ENCODE results near the gene ASB16.
"Not testable (repeated sequence)": the region's sequence is repeated elsewhere in the genome, so short reads cannot be mapped to it uniquely, and the experiment has no call there.

The ASB16 gene, protein sequence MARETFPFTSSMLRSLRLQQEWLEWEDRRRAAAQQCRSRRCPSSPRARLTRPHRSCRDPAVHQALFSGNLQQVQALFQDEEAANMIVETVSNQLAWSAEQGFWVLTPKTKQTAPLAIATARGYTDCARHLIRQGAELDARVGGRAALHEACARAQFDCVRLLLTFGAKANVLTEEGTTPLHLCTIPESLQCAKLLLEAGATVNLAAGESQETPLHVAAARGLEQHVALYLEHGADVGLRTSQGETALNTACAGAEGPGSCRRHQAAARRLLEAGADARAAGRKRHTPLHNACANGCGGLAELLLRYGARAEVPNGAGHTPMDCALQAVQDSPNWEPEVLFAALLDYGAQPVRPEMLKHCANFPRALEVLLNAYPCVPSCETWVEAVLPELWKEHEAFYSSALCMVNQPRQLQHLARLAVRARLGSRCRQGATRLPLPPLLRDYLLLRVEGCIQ

DNA sequence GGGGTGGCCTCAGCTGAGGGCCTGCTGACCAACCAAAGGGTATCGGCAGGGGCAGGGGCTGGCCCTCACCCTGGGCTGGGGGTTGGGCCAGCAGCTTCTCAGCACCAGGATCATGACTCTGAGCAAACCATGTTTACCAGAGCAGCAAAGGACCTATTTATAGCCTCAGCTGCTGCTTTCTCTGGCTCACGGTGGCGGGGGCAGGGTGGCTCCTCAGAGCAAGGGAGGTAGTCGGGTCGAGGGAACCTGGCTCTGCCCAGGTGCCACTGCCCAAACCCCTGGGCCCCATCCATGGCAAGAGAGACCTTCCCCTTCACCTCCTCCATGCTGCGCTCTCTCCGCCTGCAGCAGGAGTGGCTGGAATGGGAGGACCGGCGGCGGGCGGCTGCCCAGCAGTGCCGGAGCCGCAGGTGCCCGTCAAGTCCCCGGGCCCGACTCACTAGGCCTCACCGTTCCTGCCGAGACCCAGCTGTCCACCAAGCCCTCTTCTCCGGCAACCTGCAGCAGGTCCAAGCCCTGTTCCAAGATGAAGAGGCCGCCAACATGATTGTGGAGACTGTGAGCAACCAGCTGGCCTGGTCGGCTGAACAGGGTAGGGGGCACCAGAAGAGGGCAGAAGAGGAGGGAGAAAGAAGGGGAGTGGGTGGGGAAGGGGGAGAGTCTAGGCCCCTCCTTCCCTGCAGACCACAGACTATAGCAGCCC lies at the start of gene ASB16:
TSS of gene ASB16 (plus strand) at position 206 of the 703 bp plus-strand sequence. CDS start at position 292, 86 bp downstream.
- no peak for DNase-seq

DNA sequence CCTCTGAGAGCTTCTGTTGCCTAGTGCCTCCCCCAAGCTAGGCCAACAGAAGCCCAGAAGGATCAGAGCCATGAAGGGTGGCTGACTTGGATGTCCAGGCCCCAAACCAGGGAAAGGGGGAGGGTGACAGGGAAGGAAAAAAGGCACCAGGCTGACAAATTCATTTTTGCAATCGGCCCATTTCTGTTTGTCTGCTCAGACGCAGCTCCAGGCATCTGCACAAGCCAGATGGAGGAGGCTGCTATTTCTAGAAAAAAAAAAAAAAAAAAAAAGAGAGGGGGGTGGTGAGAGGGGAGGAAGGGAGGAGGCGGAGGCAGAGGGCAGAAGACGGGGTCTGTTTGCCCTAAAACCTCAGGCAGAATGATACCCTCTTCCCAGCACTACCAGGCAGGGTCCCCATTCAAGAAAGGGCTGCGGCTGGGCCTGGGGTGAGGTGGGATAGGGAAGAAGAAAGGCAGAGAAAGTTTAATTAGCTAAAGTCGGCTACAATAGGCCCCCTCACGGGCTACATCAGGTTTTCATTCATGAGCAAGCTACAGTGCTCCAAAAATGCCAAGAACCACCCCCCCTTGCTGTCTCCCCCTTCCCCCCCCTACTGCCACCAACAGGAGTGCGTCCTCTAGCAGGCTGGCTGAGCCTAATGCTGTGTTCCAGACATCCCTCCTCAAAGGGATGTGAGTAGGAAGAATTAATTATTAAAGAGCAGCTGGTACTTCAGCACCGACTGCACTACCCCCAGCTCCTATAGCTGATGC lies 49.5 kb upstream of the ASB16 start:
- no peak for DNase-seq

DNA sequence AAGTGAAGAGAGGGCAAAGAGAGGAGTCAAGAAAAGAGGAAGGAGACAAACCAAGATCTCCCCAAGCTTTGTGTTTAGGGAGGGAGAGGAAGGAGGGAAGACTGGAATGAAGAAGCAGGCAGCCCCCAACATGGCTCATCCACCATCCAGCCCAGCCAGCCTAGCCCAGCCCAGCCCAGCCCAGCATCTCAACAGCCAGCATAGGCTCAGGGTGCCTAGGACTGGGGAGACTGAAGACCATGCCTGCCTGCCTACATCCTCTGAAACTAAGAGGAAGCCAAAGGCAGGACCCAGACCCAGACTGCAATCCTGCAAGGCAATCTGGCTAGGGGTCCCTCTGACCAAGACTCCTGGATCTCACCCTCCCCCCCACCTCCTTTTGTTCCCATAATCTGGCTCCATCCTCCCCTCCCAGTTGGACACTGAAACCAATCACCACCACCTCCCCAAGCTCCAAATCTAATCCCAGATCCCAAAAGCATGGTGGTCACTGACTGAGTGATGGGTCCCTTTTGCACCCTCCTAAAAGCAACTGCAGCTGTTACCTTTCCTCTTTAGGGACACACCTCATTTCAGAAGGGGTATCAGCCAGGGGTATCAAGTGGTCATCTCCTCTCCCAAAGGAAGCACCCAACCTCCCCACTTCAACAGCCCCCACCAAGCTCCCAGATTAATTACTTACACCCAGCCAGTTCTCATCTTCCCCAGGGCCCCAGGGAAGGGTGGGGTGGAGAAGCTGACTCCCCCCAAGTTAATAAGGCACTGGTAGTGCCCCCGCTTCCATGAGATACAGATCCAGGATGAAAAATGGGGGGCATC lies 48.3 kb upstream of the ASB16 start:
- no peak for DNase-seq

DNA sequence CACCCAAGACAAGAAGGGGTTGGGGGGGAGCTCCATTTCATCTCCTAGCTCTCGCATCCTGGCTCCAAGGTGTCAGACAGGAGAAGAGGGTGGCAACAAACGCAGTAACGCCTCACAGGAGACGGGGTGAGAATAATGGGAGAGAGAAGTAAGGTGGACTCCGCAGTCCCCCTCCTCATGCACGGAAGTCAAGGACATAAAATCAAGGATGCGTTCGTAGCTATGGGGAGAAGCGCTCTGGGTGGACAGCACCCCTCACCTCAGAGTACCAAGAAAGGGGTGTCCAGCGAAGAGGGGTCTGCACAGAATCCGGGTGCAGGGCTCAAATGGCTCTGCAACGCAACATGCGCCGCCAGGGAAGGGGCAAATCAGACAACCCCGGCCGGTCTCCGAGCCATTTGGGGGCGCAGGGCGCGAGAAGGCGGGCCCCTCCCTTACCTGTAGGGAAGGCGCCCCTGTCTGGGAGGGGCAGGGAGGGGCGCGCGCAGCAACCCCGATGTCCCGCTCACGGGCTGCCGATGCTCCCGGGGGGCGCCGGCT lies 47.6 kb upstream of the ASB16 start:
- no peak for DNase-seq

DNA sequence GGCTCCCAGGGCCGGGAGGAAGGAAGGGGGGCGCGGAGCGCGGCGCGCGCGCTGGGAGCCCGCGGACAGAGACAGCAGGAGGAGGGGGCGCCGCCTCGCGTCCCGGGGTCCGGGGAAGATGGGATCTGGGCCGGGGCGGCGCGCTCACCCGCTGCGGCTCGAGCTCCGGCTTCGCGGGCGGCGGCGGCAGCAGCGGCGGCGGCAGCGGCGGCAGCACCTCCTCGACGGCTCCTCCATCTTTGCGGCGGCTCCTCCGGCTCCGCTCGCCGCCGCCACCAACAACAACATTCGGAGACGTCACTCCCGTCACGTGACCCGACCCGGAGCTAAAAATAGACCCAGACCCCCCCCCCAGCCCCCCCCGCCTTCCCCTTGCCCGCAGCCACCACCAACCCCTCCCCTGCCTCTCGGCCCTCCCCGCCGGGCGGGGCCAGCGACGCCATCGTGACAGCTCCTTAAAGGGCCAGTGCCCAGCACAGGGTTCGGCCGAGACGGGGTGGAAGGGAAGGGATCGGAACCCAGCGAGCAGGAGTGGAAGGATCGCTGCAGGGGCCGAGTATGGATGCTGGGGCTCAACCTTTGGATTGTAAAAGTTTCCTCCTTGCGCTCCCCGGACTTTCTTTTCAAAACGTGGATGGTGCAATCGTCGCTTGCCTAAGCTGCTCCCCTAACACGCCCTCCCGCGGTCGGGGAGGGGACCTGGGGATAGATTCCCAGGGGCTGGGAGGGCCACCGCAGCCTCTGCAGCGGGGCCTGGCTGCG lies 47.0 kb upstream of the ASB16 start, which contains the start of gene HDAC5:
TSS of gene HDAC5 (minus strand) at position 286 of the 762 bp plus-strand sequence. CDS start 6,126 bp downstream, outside the sequence.
- peak; percentile 93 for DNase-seq

DNA sequence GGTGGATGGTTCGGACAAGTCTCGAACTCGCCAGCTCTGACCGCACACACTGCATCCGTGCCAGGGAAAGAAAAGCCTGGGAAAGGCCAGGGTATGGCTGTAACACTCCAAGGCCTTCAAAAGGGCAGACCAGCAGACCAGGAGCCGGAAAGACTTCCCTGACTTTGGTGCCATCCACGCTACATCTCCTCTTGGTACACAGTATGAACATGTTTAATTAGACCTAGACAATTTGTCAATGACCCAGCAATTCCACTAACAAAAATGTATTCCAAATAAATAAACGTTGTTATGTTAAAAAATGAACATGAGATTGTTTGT lies 46.4 kb upstream of the ASB16 start:
- DNase-seq, result no peak

DNA sequence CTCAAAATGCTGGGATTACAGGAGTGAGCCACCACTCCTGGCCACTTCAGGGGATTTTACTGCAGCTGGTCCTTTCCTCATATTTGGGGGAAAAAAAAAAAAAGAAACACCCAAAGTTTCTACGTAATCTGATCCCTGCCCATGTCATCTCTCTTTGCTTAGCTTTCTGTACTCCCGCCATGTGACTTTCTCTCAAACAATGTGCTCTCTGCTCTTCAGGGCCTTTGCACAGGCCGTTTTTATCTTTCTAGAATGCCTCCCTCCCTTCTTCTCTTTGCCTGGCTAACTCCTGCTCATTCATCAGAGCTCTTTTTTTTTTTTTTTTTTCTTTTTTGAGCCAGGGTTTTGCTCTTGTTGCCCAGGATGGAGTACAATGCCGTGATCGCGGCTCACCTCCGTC lies 42.1 kb upstream of the ASB16 start:
- DNase-seq, result no peak

DNA sequence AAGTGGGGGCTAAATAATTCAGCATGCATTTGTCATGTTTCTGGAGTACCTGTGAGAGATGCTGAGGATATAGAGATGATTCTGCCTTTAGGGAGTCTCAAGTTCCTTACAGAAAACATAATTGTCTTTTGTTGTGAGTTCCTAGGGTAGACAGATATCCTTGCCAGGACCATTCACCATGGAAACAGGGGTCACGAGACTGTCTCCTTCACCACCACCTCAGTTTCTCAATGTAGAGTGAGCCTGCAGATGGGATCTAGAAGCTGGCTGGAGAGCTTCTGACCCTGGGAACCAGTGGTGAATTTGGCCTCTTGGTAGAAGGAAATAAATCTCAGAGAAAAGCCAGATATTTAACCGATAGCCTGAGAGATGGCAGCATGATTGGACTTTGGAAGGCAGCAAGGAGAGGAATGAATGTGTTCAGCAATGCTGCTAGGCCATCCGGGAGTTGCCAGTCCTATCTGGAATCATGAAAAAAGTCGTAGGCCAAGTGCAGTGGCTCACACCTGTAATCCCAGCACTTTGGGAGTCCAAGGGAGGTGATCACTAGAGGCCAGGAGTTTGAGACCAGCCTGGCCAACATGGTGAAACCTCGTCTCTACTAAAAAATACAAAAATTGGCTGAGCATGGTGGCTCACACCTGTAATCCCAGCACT lies 39.7 kb upstream of the ASB16 start:
- no peak for DNase-seq

DNA sequence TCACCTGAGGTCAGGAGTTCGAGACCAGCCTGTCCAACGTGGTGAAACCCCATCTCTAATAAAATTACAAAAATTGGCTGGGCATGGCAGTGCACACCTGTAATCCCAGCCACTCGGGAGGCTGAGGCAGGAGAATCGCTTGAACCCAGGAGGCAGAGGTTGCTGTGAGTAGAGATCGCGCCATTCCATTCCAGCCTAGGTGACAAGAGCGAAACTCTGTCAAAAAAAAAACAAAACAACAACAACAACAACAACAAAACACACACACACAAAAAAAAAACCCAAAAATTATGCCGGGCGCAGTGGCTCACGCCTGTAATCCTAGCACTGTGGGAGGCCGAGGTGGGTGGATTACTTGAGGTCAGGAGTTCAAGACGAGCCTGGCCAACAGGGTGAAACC lies 39.1 kb upstream of the ASB16 start:
- DNase-seq, result not testable (repeated sequence)

DNA sequence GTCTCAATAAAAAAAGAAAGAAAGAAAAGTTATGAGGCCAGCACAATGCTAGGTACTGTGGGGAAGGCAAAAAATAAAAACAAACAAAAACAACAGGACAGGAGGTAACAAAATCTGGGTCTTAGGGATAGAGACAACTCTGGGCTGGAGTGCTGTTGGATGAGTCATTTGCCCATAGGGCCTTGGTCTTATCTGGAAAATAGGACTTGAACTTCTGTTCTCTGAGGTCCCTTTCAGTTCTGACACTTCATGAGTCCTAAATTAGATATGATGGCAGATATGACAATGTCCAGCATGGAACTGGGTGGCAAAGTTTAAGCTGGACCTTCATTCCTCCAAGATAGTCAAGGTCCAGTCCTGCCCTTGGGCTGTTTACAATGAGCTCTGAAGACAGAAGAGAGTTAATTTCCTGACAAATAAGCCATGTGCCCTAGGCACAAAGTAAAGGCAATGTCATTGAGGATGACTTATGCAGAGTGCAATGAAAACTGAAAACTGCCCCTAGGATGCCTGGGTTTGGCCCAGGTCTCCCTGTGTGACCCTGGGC lies 38.2 kb upstream of the ASB16 start:
- no peak for DNase-seq

DNA sequence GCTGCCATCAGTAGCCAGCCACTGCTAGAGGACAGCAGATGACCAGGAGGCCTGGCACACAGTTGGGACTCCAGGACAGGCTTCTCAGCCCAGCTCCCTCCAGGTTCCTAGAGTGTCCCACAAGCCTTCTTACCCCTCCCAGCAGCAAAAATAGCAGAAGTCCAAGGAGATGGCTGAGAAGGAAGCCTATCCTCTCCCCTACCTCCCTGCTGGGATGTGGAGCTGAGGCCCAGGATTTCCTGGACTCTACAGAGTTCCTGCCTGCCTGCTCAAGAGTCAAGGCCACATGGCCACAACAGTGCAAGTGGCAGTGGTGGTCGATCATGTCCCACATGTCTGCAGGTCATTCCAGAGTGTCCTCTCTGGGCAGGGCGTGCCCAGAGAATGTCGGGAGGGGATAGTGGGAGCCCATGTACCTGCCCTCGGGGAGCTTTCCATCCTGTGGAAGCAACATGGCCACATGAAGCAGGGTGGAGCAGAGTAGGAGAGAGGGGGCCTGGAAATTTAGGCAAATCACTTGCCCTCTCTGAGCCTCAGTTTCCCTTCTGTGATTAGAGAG lies 36.5 kb upstream of the ASB16 start:
- no peak for DNase-seq

DNA sequence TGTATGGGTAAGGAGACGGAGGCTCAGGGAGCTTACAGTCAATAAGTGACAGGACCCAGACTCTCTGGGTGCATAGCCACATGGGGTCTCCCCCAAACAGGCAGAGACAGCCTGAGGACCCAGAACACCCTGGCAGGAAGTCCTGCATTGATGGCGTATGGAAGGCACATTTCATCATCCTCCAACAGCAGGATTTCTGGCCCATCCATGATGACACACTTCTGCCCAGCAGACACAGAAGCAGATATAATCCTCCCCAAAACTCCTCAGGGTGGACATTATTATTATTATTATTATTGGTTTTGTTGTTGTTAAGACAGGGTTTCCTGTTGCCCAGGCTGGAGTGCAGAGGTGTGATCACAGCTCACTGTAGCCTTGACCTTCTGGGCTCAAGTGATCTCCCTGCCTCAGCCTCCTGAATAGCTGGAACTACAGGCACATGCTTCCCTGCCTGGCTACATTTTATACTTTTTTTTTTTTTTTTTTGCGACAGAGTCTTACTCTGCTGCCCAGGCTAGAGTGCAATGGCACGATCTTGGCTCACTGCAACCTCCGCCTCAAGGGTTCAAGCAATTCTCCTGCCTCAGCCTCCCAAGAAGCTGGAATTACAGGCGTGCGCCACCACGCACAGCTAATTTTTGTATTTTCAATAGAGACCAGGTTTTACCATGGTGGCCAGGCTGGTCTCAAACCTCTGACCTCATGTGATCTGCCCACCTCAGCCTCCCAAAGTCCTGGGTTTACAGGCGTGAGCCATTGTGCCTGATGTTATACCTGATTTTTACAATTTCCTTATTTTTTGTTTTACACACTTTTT lies 35.5 kb upstream of the ASB16 start:
- DNase-seq, result no peak

DNA sequence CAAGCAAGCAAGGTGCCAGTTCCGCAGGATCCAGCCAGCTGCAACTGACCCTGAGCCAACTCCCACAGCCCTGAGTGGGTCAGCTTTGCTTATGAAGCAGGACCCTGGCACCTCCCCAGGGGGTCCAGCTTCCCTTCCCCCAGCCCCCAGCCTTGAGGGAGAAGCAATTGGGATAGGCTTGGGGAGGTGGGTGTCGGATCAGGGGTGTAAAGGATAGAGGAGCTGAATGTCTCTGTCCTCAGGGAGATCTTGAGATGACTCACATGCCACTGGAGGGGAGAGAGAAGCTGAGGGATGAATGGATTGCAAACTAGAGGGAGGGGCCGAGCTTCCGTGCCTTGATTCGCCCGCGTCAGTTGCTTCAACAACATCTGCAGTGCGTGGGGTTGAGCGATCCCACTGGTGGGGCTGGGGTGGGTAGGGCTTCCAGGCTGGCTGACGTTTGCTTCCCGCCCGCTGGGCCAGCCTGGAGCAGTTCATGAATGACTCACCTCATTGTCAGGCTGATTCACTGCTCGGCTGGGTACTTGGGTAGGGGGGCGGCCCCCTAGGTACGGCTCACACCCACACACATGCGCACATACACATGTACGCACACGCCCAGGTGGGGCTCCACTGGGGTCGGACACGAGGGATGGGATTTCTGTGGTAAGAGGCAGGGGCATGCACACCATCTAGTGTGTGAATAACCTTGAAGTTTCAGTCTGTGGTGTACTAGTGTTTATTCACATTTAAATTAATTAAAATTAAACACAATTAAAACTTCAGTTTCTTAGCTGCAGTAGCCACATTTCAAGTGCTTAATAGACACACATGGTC lies 32.4 kb upstream of the ASB16 start:
- DNase-seq, result peak; percentile 64

DNA sequence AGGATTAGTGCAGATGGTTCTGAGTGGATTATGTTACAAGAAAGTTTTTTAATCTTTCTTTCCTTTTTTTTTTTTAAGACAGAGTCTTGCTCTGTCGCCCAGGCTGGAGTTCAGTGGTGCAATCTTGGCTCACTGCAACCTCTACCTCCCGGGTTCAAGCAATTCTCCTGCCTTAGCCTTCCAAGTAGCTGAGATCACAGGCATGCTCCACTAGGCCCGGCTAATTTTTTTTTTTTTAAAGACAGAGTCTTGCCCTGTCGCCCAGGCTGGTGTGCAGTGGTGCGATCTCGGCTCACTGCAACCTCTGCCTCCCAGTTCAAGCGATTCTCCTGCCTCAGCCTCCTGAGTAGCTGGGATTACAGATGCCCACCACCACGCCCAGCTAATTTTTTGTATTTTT lies 26.6 kb upstream of the ASB16 start:
- DNase-seq, result not testable (repeated sequence)

DNA sequence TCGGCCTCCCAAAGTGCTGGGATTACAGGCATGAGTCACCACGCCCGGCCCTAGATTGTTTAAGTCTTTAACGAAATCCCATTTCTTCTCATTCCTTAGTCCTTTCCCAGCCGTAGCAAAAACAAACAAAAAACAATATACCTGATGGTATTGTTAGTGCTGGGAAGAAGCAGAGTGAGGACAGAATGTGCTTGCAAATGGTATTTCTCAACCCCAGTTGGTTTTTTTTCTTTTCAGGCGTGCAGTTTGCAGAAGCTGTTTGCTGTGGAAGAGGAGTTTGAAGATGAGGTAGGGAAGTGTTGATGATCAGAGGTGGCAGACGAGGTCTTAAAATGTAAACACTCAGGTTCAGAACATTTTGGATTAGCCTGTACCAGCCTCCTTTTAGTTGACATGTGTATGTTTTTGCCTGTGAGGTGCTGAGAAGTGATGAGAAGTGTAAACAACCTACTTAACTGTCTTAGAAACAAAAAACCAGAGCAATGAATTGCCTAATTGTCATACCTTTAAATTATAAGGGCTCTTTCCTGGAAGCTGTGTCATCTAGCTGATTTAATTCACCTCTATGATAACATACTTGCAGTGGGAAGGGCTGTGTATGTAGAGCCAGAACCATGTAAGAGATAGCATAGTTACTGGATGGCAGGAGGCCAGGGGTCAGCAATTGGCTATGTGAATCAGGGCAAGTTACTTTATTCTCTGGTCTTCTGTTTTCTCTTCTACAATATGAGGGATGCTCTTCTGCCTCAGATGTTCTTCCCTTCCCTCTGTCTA lies 25.4 kb upstream of the ASB16 start:
- DNase-seq, result no peak

DNA sequence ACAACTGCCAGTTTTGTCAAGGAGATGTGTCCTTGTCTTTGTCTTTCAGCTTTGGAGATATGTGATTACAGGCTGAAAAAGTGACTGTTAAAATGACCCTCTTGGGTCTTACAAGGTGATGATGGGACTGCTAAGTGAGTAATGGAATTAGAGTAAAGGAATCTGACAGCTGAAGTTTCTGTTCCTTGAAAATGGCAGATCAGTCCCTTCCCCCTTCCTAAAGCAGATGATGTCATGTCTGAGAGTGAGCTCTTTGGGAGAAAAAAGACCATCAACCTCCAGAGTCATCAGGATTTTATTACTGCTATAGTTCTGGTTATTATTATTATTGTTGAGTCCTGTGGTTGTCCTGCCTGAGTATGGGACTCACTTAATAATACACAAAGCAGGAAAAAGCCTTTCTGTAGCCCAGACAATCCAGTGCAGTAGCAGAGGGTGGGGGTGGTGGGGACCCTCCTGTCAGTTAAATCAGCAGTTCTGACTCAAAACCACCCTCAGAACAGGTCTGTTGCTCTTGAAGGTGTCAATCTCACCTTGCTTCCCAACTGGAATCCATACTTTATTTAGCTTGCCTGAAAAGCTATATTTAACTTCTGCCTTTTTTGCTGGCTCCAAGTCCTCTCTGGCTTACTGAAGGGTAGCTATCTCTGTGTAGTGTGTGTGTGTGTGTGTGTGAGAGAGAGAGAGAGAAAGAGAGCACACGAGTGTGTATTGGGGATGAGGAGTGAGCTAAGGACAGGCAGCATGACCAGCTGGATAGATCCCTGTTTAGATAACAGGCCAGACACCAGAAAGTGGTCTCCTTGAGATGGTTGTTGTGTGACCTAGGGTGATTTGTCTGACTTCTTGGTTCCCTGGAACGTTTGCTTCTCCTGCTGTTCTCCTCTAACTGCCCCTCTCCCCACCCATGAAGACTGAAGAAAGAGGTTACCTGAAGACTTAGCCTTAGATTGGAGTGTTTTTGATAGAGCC lies 23.8 kb upstream of the ASB16 start:
- no peak for DNase-seq
